GM12874 (cell line): ENCODE data around the gene PMS2.

ENCODE experiments used
- CTCF ChIP-seq: IDR thresholded peaks from 2 replicates; pipeline ENCODE4 v1.5.1; 2011; ENCODE audit warnings: low read depth, mild to moderate bottlenecking, control low read depth, low read length, moderate library complexity; ENCODE audit not compliant: insufficient read depth

The PMS2 gene

GRCh38 chr7:6032641-6033040 is 23.8 kb upstream of the PMS2 start:
- TF ChIP-seq CTCF = no peak

GRCh38 chr7:6032167-6032566 is 23.3 kb upstream of the PMS2 start:
- TF ChIP-seq CTCF = no peak

GRCh38 chr7:6031567-6031966 is 22.7 kb upstream of the PMS2 start:
- TF ChIP-seq CTCF = no peak

GRCh38 chr7:6030988-6031387 is 22.1 kb upstream of the PMS2 start, which contains the start of gene ANKRD61:
Gene ANKRD61, plus strand, starts transcription at chr7:6031376. Its CDS starts 0 bp downstream, at chr7:6031376.
- TF ChIP-seq CTCF = no peak

- no peak for TF ChIP-seq CTCF
Measured at GRCh38 chr7:6028563-6028962, 19.7 kb upstream of the PMS2 start.

GRCh38 chr7:6027806-6028365 is 19.0 kb upstream of the PMS2 start:
- no peak for TF ChIP-seq CTCF

- no peak for TF ChIP-seq CTCF
Measured at GRCh38 chr7:6026820-6027311, 18.0 kb upstream of the PMS2 start.
